A673 (cell line): Measurements from ENCODE around the gene ZNF135. TPM values are rescaled to one million over a fixed set of nuclear protein-coding genes. Genes with fewer than 3 reads are reported as not detected.

Experiments
- BruUV-seq: library from RNA; stranded (reverse); fragments of 400-500 nt; replicated peaks from 2 replicates; lab custom pipeline; 2021; lab: Mats Ljungman, UMichigan
- CTCF ChIA-PET: fragments of 300-600 bp; sonication (Branson Sonifier 250); formaldehyde crosslinking; loops from one replicate; lab custom pipeline; 2022; ENCODE audit warnings: antibody characterized with exemption; lab: Charles Lee
- POLR2A ChIA-PET: fragments of 300-600 bp; sonication (Branson Sonifier 250); formaldehyde crosslinking; loops from one replicate; lab custom pipeline; 2022; ENCODE audit warnings: antibody characterized with exemption; ENCODE audit not compliant: low non-redundant PET; lab: Charles Lee
- DNase-seq: peaks from one replicate; pipeline ENCODE4 v3.0.0-alpha.2; 2015; ENCODE audit warnings: low spot score
- H3K27ac ChIP-seq: fragments of 200-600 bp; sonication (generic); 2 replicates; pipeline ENCODE4 v1.5.1; 2016; ENCODE audit warnings: mixed run types, low read depth, mild to moderate bottlenecking, mixed read lengths, antibody characterized with exemption, low read length; ENCODE audit not compliant: poor library complexity, severe bottlenecking
- H3K27me3 ChIP-seq: fragments of 200-600 bp; sonication (generic); replicated peaks from 2 replicates; pipeline ENCODE4 v1.6.1; 2017; ENCODE audit warnings: mixed run types, low read depth, mild to moderate bottlenecking, mixed read lengths, antibody characterized with exemption, low read length; ENCODE audit not compliant: insufficient read depth, poor library complexity
- H3K36me3 ChIP-seq: fragments of 200-600 bp; sonication (generic); 2 replicates; pipeline ENCODE4 v1.6.1; 2016; ENCODE audit warnings: mixed run types, mild to moderate bottlenecking, mixed read lengths, antibody characterized with exemption, low read length; ENCODE audit not compliant: insufficient read depth, poor library complexity, severe bottlenecking
- H3K4me1 ChIP-seq: fragments of 200-600 bp; sonication (generic); 2 replicates; pipeline ENCODE4 v1.6.1; 2017; ENCODE audit warnings: mixed run types, mild to moderate bottlenecking, mixed read lengths, antibody characterized with exemption, low read length; ENCODE audit not compliant: insufficient read depth, poor library complexity, severe bottlenecking
- H3K4me3 ChIP-seq: fragments of 200-600 bp; sonication (generic); 2 replicates; pipeline ENCODE4 v1.5.1; 2016; ENCODE audit warnings: low read depth, mixed run types, mild to moderate bottlenecking, mixed read lengths, low read length; ENCODE audit not compliant: poor library complexity, severe bottlenecking
- H3K9me3 ChIP-seq: fragments of 200-600 bp; sonication (generic); 2 replicates; pipeline ENCODE4 v1.6.1; 2016; ENCODE audit warnings: mixed run types, low read depth, mild to moderate bottlenecking, mixed read lengths, antibody characterized with exemption, low read length; ENCODE audit not compliant: poor library complexity, severe bottlenecking
- CTCF ChIP-seq: fragments of 300-800, 200-600 bp; sonication (generic); conservative IDR thresholded peaks from 2 replicates; pipeline ENCODE4 v1.5.1; 2017; ENCODE audit warnings: low read depth, mild to moderate bottlenecking, antibody characterized with exemption, low read length, moderate library complexity, mixed read lengths
- EZH2 ChIP-seq: fragments of 200-600 bp; sonication (generic); IDR thresholded peaks from 2 replicates; pipeline ENCODE4 v1.6.1; 2017; ENCODE audit warnings: borderline replicate concordance, low read depth, mild to moderate bottlenecking, mixed read lengths, antibody characterized with exemption, low read length; ENCODE audit not compliant: poor library complexity, severe bottlenecking
- intact Hi-C: fragments of 100-400 bp; cut with micrococcal nuclease; formaldehyde crosslinking; loops from one replicate; pipeline ENCODE4 v1.10.0; 2022; ENCODE audit not compliant: unreplicated experiment
- total RNA-seq: library from RNA; stranded (reverse); gene quantifications from 2 replicates; pipeline ENCODE4 v1.2.3, GENCODE V29; 2021

Gene ZNF135
- total RNA-seq, 1 experiment from 2014 or later = 7.0 TPM

DNA sequence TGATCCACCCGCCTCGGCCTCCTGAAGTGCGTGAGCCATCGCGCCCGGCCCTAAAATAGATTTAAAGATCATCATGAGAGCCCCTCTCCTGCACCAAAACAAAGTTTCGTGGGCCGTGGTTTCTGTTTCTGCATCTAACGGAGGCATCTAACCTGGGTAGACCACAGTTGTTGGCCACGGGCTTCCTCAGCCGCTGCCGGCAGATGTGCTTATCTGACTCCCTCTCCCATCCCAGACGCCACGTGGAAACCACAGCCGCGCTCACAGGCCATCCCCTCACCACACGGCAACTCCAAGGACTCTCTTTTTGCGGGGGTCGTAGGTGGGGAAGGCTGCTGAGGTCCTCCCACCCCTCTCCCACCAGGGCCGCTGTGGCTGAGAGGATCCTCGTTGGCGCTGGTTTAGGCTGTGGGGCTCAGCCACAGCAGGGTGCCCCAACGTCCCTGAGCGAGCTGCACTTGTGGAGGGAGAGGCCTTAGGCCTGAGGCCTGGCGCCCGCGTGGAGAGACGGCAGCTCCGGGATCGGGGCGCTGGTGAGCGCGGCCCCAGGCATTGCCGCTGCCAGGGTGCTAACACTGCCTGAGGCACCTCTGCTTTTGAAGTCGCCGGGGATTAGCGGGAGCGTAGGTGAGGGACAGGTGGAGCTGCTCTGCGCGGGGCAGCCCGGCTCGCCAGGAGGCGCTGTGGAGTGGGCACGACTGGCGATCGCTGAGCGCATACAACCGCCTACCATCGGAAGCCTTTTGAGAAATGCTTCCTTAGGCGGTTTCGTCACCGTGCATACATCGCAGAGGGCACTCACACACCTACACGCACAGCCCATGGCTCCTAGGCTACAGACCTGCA is 16.4 kb upstream of the ZNF135 start:
- Histone ChIP-seq H3K4me3 (no peak overlapping the region), H3K4me1 (no peaks in the 10 kb centered on the region), H3K27ac (no peak overlapping the region), H3K27me3 (no peaks in the 10 kb centered on the region), H3K9me3 (peaks cover 6% of the 10 kb centered on the region), H3K36me3 (no peaks in the 10 kb centered on the region)
- no peak for DNase-seq
- ChIA-PET CTCF (interaction anchor here (0.7 kb wide), 1 partner anchor 38 kb away, joined by 4 read pairs; no protein-coding TSS in a partner anchor), POLR2A (no interaction called here)
- intact Hi-C loops = no loop called here
- BruUV-seq = no TSS peak
- TF ChIP-seq EZH2 (no peak), CTCF (no peak)

- intact Hi-C loops = no loop called here
- no peak overlapping the region for H3K4me3 ChIP-seq
- no peak for TF ChIP-seq EZH2
- no peak for TF ChIP-seq CTCF
- H3K27me3 ChIP-seq = no peaks in the 10 kb centered on the region
- no peak for DNase-seq
- peaks cover 11% of the 10 kb centered on the region for H3K9me3 ChIP-seq
- no peaks in the 10 kb centered on the region for H3K4me1 ChIP-seq
- H3K27ac ChIP-seq = no peak overlapping the region
- POLR2A ChIA-PET = no interaction called here
- CTCF ChIA-PET = no interaction called here
- no peaks in the 10 kb centered on the region for H3K36me3 ChIP-seq
- no TSS peak for BruUV-seq
Observed at GRCh38 chr19:58044391-58044790, 14.7 kb upstream of the ZNF135 start.

- no TSS peak for BruUV-seq
- CTCF ChIA-PET = no interaction called here
- Histone ChIP-seq H3K27ac (no peak overlapping the region), H3K27me3 (no peaks in the 10 kb centered on the region), H3K4me1 (no peaks in the 10 kb centered on the region), H3K4me3 (no peak overlapping the region), H3K9me3 (peaks cover 11% of the 10 kb centered on the region), H3K36me3 (no peaks in the 10 kb centered on the region)
- intact Hi-C loops = no loop called here
- TF ChIP-seq CTCF (no peak), EZH2 (no peak)
- POLR2A ChIA-PET = no interaction called here
- no peak for DNase-seq
Observed at GRCh38 chr19:58044886-58045285, 14.2 kb upstream of the ZNF135 start.
